Loucy (cell line): ENCODE data around the gene LRRN4CL.

Experiments
- H2AFZ ChIP-seq: fragments of 200-600 bp; sonication (generic); 2 replicates; pipeline ENCODE4 v1.6.0; 2016; ENCODE audit warnings: antibody characterized with exemption, mild to moderate bottlenecking, low read length, moderate library complexity
- H3F3A ChIP-seq: fragments of 200-600 bp; 2 replicates; pipeline ENCODE4 v1.6.0; 2016; ENCODE audit warnings: antibody characterized with exemption, low read depth, mild to moderate bottlenecking
- H3K27me3 ChIP-seq: fragments of 200-600 bp; sonication (generic); 2 replicates; pipeline ENCODE4 v1.6.1; 2014; ENCODE audit warnings: low read length, mild to moderate bottlenecking; ENCODE audit not compliant: insufficient read depth, poor library complexity, severe bottlenecking
- H3K36me3 ChIP-seq: fragments of 200-600 bp; sonication (generic); 2 replicates; pipeline ENCODE4 v1.6.1; 2016; ENCODE audit warnings: low read length; ENCODE audit not compliant: insufficient read depth
- H3K4me1 ChIP-seq: fragments of 200-600 bp; sonication (generic); 2 replicates; pipeline ENCODE4 v1.5.1; 2014; ENCODE audit warnings: low read length, mild to moderate bottlenecking; ENCODE audit not compliant: insufficient read depth, poor library complexity, severe bottlenecking
- H3K4me2 ChIP-seq: fragments of 200-600 bp; sonication (generic); 2 replicates; pipeline ENCODE4 v1.6.0; 2014; ENCODE audit warnings: antibody characterized with exemption, low read length, low read depth, mild to moderate bottlenecking; ENCODE audit not compliant: poor library complexity, severe bottlenecking
- H3K4me3 ChIP-seq: fragments of 200-600 bp; sonication (generic); 2 replicates; pipeline ENCODE4 v1.5.1; 2014; ENCODE audit warnings: low read length, mild to moderate bottlenecking, mixed read lengths; ENCODE audit not compliant: poor library complexity, severe bottlenecking
- H3K79me2 ChIP-seq: fragments of 200-600 bp; sonication (generic); 2 replicates; pipeline ENCODE4 v1.6.1; 2014; ENCODE audit warnings: low read length; ENCODE audit not compliant: insufficient read depth
- H3K9ac ChIP-seq: fragments of 200-600 bp; sonication (generic); 2 replicates; pipeline ENCODE4 v1.6.0; 2014; ENCODE audit warnings: mild to moderate bottlenecking, low read depth, low read length, moderate library complexity; ENCODE audit not compliant: poor library complexity, severe bottlenecking
- H3K9me2 ChIP-seq: fragments of 200-600 bp; sonication (generic); replicated peaks from 2 replicates; pipeline ENCODE4 v1.6.1; 2016; ENCODE audit warnings: low read depth, low read length, mixed read lengths
- H3K9me3 ChIP-seq: fragments of 200-600 bp; sonication (generic); 2 replicates; pipeline ENCODE4 v1.6.1; 2014; ENCODE audit warnings: mild to moderate bottlenecking, antibody characterized with exemption, low read length, low read depth; ENCODE audit not compliant: insufficient read depth
- H4K20me1 ChIP-seq: fragments of 200-600 bp; sonication (generic); 2 replicates; pipeline ENCODE4 v1.6.0; 2014; ENCODE audit warnings: antibody characterized with exemption, low read length, mild to moderate bottlenecking; ENCODE audit not compliant: insufficient read depth, poor library complexity, severe bottlenecking
- CTCF ChIP-seq: fragments of 200-600 bp; sonication (generic); conservative IDR thresholded peaks from 2 replicates; pipeline ENCODE4 v1.5.1; 2014; ENCODE audit warnings: mild to moderate bottlenecking, antibody characterized with exemption, low read length
- EZH2phosphoT487 ChIP-seq: fragments of 200-600 bp; IDR thresholded peaks from 2 replicates; pipeline ENCODE4 v1.6.1; 2018; ENCODE audit warnings: antibody characterized with exemption, mild to moderate bottlenecking, moderate library complexity, borderline replicate concordance

The LRRN4CL gene

GRCh38 chr11:62724171-62724570 is 34.8 kb upstream of the LRRN4CL start:
- Histone ChIP-seq H3K36me3 (peaks cover 56% of the 10 kb centered on the region), H3F3A (peaks cover 3% of the 10 kb centered on the region), H3K4me3 (peak overlapping the region; percentile 92)

GRCh38 chr11:62721994-62722393 is 32.7 kb upstream of the LRRN4CL start:
- no peaks in the 10 kb centered on the region for H3K27me3 ChIP-seq
- H3K9ac ChIP-seq = peak overlapping the region; percentile 6
- peak overlapping the region; percentile 11 for H3K4me3 ChIP-seq
- H3K36me3 ChIP-seq = peaks cover 78% of the 10 kb centered on the region
- H3K4me2 ChIP-seq = peak overlapping the region; percentile 98
- H3F3A ChIP-seq = no peaks in the 10 kb centered on the region
- peaks cover 99% of the 10 kb centered on the region for H3K79me2 ChIP-seq
- H3K9me2 ChIP-seq = no peaks in the 10 kb centered on the region
- no peak overlapping the region for H2AFZ ChIP-seq
- no peak for TF ChIP-seq EZH2phosphoT487
- peak; percentile 45 for TF ChIP-seq CTCF
- H3K4me1 ChIP-seq = peaks cover 43% of the 10 kb centered on the region
- no peaks in the 10 kb centered on the region for H3K9me3 ChIP-seq
- H4K20me1 ChIP-seq = peaks cover 89% of the 10 kb centered on the region

More at GRCh38 chr11:62724171-62724570, 34.8 kb upstream of the LRRN4CL start:
- H2AFZ ChIP-seq = no peak overlapping the region
- H3K4me1 ChIP-seq = peaks cover 40% of the 10 kb centered on the region
- H4K20me1 ChIP-seq = peaks cover 77% of the 10 kb centered on the region
- H3K9me3 ChIP-seq = no peaks in the 10 kb centered on the region
- TF ChIP-seq CTCF (no peak), EZH2phosphoT487 (no peak)
- peaks cover 85% of the 10 kb centered on the region for H3K79me2 ChIP-seq
- no peaks in the 10 kb centered on the region for H3K27me3 ChIP-seq
- H3K9ac ChIP-seq = peak overlapping the region; percentile 98
- H3K9me2 ChIP-seq = no peaks in the 10 kb centered on the region
- peak overlapping the region; percentile 98 for H3K4me2 ChIP-seq

- Histone ChIP-seq H3K4me3 (no peak overlapping the region), H3K27me3 (no peaks in the 10 kb centered on the region), H4K20me1 (peaks cover 87% of the 10 kb centered on the region), H2AFZ (no peak overlapping the region), H3K4me2 (peak overlapping the region; percentile 3), H3K36me3 (peaks cover 99% of the 10 kb centered on the region), H3K9me3 (no peaks in the 10 kb centered on the region), H3F3A (no peaks in the 10 kb centered on the region), H3K79me2 (peaks cover 97% of the 10 kb centered on the region), H3K4me1 (peaks cover 31% of the 10 kb centered on the region), H3K9me2 (no peaks in the 10 kb centered on the region), H3K9ac (no peak overlapping the region)
- TF ChIP-seq EZH2phosphoT487 = no peak
- TF ChIP-seq CTCF = no peak
Observed at GRCh38 chr11:62719302-62719978, 30.1 kb upstream of the LRRN4CL start.
